Measurements from ENCODE around the gene TTC21B. TPM values are rescaled to one million over a fixed set of nuclear protein-coding genes. Genes with fewer than 3 reads are reported as not detected.

Gene TTC21B
- total RNA-seq, 2 donors from 2014 or later = 25.8 to 25.9 TPM

DNA sequence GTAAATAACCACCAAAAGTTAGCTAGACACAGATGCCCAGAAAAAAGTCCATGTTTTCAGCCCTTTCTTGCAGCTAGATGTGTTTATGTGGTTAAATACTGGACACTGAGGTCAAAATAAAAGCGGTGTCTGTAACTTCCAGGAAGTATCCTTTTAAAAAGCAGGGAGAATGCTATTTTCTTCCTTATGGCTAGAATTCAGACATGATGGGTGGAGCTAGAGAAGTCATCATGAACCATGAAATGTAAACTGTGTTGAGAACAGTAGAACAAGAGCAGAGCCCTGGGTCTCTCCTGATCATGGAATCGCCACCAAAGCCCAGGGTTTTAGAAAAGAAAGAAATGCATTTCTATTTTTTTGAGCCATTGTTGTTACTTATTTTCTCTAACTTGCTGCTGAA lies 118.2 kb downstream of the TTC21B start:
- Histone ChIP-seq H3K9ac (ENCODE audit: extremely low read depth, low read length, poor library complexity, severe bottlenecking) (no peak overlapping the region), H3K27ac (ENCODE audit: low read depth, low read length) (no peak overlapping the region), H3K27me3 (ENCODE audit: control insufficient read depth, insufficient read depth, low read length, poor library complexity, severe bottlenecking) (no peaks in the 10 kb centered on the region), H3K4me1 (ENCODE audit: control insufficient read depth, insufficient read depth, low read length) (no peaks in the 10 kb centered on the region), H3K9me3 (ENCODE audit: control insufficient read depth, low read length) (no peaks in the 10 kb centered on the region), H3K4me3 (ENCODE audit: low read length) (no peak overlapping the region), H3K36me3 (ENCODE audit: control insufficient read depth, insufficient read depth, low read length) (no peaks in the 10 kb centered on the region)
- peaks cover 2% of the 10 kb centered on the region for H3K4me1 Mint-ChIP-seq
- DNase-seq = no peak
- 88 to 91% methylated on average over 2 of the region's 2 CpGs for WGBS, 2 experiments (ENCODE audit: insufficient coverage in 1 of 2, insufficient read length in 1 of 2)
- no peak overlapping the region for H3K27ac Mint-ChIP-seq
- no peaks in the 10 kb centered on the region for H3K36me3 Mint-ChIP-seq (ENCODE audit: low read depth)
- peaks cover 2% of the 10 kb centered on the region for H3K27me3 Mint-ChIP-seq (ENCODE audit: insufficient read depth)
- H3K9me3 Mint-ChIP-seq = no peaks in the 10 kb centered on the region
- TF ChIP-seq CTCF (conservative IDR thresholded peaks at IDR 0.05) = no peak
- H3K4me3 Mint-ChIP-seq = no peak overlapping the region

GRCh38 chr2:165833156-165833555 lies 120.4 kb downstream of the TTC21B start:
- WGBS, 2 experiments (ENCODE audit: insufficient coverage in 1 of 2, insufficient read length in 1 of 2) = 91 to 95% methylated on average over 1 to 4 of the region's 4 CpGs
- H3K4me3 ChIP-seq (ENCODE audit: low read length) = no peak overlapping the region
- DNase-seq = no peak
- H3K36me3 ChIP-seq (ENCODE audit: control insufficient read depth, insufficient read depth, low read length) = no peaks in the 10 kb centered on the region
- no peaks in the 10 kb centered on the region for H3K36me3 Mint-ChIP-seq (ENCODE audit: low read depth)
- no peak overlapping the region for H3K9ac ChIP-seq (ENCODE audit: extremely low read depth, low read length, poor library complexity, severe bottlenecking)
- no peaks in the 10 kb centered on the region for H3K4me1 ChIP-seq (ENCODE audit: control insufficient read depth, insufficient read depth, low read length)
- no peaks in the 10 kb centered on the region for H3K9me3 ChIP-seq (ENCODE audit: control insufficient read depth, low read length)
- no peaks in the 10 kb centered on the region for H3K9me3 Mint-ChIP-seq
- no peaks in the 10 kb centered on the region for H3K27me3 ChIP-seq (ENCODE audit: control insufficient read depth, insufficient read depth, low read length, poor library complexity, severe bottlenecking)
- H3K27ac Mint-ChIP-seq = no peak overlapping the region
- TF ChIP-seq CTCF (conservative IDR thresholded peaks at IDR 0.05) = no peak
- H3K4me1 Mint-ChIP-seq = no peaks in the 10 kb centered on the region
- H3K4me3 Mint-ChIP-seq = no peak overlapping the region
- no peaks in the 10 kb centered on the region for H3K27me3 Mint-ChIP-seq (ENCODE audit: insufficient read depth)
- no peak overlapping the region for H3K27ac ChIP-seq (ENCODE audit: low read depth, low read length)

GRCh38 chr2:165827921-165828276 lies 125.7 kb downstream of the TTC21B start:
- H3K27ac Mint-ChIP-seq = no peak overlapping the region
- peaks cover 7% of the 10 kb centered on the region for H3K4me1 ChIP-seq (ENCODE audit: control insufficient read depth, insufficient read depth, low read length)
- H3K27me3 Mint-ChIP-seq (ENCODE audit: insufficient read depth) = no peaks in the 10 kb centered on the region
- H3K36me3 Mint-ChIP-seq (ENCODE audit: low read depth) = no peaks in the 10 kb centered on the region
- no peaks in the 10 kb centered on the region for H3K36me3 ChIP-seq (ENCODE audit: control insufficient read depth, insufficient read depth, low read length)
- H3K4me3 ChIP-seq (ENCODE audit: low read length) = no peak overlapping the region
- H3K4me1 Mint-ChIP-seq = peaks cover 23% of the 10 kb centered on the region
- 79% methylated on average over 1 of the region's 1 CpG; no CpG with 5 or more reads in 1 of the 2 experiments for whole genome bisulfite sequencing, 2 experiments (ENCODE audit: insufficient coverage in 1 of 2, insufficient read length in 1 of 2)
- DNase-seq = no peak
- H3K27me3 ChIP-seq (ENCODE audit: control insufficient read depth, insufficient read depth, low read length, poor library complexity, severe bottlenecking) = peaks cover 4% of the 10 kb centered on the region
- H3K9me3 ChIP-seq (ENCODE audit: control insufficient read depth, low read length) = no peaks in the 10 kb centered on the region
- no peak for TF ChIP-seq CTCF (conservative IDR thresholded peaks at IDR 0.05)
- no peak overlapping the region for H3K27ac ChIP-seq (ENCODE audit: low read depth, low read length)
- H3K9ac ChIP-seq (ENCODE audit: extremely low read depth, low read length, poor library complexity, severe bottlenecking) = no peak overlapping the region
- no peak overlapping the region for H3K4me3 Mint-ChIP-seq
- no peaks in the 10 kb centered on the region for H3K9me3 Mint-ChIP-seq
